GM23248 (cell line): ENCODE measurements around the gene FZD4.

Experiments
- EZH2 ChIP-seq: fragments of 200-600 bp; sonication (generic); IDR thresholded peaks from 2 replicates; pipeline ENCODE4 v1.6.1; 2018; ENCODE audit warnings: antibody characterized with exemption, mild to moderate bottlenecking; ENCODE audit not compliant: insufficient read depth, poor library complexity, severe bottlenecking
- EZH2phosphoT487 ChIP-seq: fragments of 200-600 bp; sonication (generic); IDR thresholded peaks from 2 replicates; pipeline ENCODE4 v1.6.1; 2018; ENCODE audit warnings: antibody characterized with exemption, moderate library complexity, mild to moderate bottlenecking, low read depth; ENCODE audit not compliant: insufficient read depth

DNA sequence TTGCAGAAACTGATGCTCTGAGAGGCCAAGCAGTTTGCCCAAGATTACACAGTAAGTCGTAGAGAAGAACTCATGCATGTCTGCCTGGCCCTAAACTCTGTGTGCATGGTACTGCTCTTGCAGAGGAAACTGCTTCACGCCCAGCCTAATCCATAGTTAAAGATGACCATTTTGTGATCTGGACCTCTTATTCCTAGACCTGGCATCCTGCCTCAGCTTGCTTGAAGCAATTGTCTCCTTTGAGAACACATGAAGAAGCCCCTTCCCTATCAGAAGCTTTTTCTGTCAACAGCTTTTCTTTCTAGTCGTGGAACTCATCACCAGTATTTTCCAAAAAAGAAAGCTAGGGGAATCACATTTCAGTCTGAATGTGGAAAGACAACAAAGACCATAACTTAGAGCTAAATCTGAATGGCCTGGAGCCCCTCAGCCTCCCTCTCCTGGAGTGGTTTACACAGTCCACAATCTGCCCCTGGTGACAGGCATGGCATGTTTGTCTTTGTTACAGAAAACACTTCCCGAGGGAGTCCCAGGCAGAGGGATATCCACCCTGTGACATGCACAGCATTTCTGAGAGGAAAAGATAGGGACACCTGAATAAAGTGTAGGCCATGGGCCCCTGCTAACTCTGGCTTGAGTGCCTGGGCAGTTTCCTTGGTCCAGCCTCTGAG, 2.9 kb upstream of the FZD4 start:
- TF ChIP-seq EZH2 = no peak
- TF ChIP-seq EZH2phosphoT487 = no peak
